IPS DF 4.7 (cell line): ENCODE data around the gene GPR108.
"Not testable (repeated sequence)": the region's sequence is repeated elsewhere in the genome, so short reads cannot be mapped to it uniquely, and the experiment has no call there.

Experiments used
- DNase-seq: peaks from one replicate; pipeline ENCODE4 v3.0.0-alpha.2; 2013; ENCODE audit warnings: low spot score; ENCODE audit errors: extremely low read depth

The GPR108 gene

DNA sequence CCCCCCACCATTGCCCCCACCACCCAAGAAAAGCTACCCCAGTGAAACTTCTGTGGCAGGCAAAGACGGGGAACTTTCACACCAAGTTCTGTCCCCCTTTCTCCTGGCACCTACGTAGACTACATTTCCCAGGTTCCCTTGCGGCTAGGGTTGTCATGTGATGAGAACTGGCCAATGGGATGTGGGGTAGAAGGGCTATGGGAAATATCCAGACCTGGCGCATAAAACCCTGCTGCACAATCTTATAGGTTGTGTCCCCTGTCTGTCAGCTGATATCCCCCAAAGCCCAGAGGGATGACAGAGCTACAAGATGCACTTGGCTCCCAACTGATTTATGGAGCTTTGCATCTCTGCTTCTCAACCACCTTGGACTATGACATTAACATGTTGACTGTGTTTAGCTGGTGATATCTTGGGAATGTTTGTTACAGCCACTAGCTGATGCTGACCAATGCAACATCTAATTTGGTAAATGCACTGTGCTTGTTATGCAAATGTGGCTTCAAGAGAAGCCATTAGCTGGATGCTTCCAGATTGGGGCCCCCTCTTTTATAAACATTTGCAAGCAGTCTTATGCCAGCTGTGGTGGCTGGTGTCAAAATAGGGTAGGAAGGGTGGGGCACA, 23.8 kb upstream of the GPR108 start:
- no peak for DNase-seq

DNA sequence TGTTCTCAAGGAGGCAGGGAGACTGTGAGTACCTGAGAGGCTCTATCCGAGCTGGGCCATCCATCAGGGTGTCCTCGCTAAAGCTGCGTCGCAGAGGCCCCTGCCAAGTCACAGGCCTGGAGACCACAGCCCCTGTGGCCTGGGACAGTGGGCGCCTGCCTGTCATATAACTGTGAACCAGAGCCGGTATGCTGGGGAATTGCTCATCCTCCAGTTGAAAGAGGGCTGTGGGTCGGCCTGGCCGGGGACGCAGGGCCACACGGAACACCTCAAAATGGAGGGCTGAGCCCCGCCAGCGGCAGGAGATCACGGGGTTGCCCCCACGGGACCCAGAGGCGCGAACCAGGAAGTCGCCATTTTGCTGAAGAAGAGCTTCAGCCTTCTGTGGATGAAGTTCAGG, 23.2 kb upstream of the GPR108 start:
- no peak for DNase-seq

DNA sequence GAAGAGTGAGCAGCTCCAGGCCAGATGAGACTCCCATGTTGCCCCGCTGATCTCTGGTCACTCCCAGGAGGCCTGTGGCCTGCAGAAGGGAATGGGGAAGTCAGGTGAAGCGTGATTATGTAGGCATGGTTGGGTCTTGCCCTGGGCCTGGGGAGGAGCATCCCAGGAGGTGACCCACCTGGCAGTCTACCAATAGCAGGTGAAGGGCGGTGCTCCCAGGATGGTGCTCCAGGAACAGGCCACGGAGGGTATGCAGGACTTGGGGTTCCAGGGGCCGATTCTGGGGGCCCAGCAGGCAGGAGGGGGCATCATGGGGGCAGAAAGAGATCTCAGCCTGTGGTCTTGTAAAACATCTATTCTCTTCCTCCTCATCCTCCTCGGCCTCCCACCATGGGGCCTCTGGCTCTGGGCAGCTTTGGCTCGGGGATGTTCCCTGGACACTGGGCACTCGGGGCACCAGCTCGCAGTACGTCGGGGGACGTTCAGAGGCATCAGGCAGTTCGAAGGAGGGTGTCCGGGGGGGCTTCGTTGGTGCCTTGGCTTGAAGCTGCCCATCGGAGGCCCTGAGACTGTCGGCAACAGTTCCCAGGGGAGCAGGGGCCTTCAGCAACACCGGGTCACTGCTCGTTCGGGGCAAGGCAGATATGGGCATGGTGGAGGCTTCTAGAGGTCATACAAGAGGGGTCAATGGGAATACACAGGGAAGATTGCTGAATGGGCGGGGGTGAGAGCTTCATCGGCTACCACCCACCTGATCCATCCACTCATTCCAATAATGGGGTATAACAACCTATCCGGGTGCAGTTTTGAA, 17.5 kb upstream of the GPR108 start:
- DNase-seq: no peak

DNA sequence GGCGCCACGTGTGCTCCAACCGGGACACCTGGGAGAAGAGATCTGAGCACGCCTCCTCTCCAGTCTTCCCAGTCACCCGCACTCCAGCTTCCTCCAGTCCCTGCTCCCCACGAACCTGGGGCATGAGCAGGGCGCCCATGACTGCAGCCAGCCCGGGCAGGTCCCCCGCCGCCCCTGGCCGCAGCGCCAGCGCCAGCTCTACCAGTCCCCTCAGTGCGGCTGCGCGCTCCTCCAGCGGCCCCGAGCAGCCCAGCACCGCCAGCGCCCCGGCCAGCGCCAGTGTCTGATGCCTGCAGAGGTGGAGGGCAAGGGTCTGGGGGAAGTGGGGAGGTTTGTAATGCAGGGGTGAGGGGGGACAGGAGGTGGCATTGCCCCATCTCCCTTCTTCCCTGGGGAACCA, 16.8 kb upstream of the GPR108 start:
- no peak for DNase-seq

DNA sequence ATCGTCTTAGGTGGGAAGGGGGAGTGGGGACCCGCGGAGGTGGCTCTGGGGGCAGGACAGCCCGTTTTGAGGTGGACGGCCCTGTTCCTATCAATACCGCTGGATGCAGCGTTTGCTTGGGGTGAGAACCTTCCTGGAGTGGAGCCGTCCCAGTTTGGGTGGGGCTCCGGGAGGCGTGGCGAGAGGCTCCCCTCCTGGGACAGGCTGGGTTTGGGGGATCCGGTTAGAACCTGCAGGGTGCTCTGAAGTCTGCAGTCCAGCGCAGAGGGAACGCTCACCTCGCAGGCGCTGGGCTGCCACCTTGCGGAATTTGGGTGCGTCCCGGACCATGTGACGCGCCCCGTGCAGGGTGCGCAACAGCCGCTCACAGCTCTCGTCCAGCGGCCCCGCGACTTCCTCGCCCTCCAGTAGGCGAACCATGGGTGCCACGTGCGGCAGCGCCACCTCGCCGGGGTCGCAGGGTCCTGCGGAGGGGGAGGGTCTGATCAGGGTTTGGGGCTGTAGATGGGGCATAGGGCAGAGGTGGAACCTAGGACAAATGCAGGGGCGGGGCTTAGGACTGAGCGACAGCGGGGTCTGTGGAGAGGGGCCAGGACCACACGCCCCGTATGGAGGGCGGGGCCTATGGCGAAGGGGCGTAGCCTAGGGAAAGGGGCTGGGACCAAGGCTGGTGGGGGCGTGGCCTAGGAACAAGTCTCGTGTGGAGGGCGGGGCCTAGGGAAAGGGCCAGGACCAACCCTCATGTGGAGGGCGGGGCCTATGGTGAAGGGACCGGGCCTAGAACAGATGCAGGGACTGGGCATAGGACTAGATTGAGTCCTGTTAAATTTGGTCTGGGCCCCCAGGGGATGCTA, 16.0 kb upstream of the GPR108 start:
- DNase-seq: no peak

DNA sequence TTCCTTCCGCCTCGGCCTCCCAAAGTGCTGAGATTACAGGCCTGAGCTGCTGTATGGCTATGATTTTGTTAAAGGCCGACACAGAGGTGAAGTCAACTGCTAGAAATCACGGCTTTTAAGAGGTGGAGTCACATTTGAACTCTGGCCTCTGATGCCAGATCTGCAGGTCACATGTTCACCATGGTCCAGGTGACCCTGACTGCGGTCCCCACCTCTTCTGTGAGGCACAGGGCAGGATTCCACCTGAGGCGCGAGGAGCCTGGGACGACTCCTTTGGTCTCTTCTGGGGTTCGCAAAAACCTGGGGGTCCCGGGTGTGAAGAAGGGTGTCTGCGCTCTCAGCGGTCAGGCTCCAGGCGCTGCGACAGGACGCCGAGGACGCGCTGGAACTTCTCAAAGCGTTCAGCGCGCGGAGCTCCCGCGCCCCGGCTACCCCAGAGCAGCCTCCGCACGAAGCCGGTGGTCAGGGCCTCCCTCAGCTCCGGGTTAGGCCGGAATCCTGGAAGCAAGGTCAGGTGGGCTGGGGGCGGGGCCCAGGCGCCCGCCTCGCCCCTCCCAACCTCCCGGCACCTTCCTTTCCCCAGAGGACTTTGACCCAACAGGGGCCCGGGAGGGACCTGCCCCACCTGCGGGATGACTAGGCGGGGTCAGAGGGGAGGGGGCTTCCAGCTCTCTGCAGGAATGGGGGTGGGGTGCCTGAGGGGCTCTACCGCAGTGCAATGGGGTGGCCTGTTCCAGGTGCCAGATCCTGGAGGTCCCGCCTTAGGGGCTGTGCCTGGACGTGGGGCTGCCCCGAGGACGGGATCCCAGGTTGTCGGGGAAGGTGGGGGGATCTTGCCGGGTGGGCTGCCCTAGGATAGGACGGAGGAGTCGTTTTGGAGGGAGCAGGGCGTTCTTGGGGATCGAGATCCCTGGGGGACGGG, 15.1 kb upstream of the GPR108 start:
- no peak for DNase-seq

DNA sequence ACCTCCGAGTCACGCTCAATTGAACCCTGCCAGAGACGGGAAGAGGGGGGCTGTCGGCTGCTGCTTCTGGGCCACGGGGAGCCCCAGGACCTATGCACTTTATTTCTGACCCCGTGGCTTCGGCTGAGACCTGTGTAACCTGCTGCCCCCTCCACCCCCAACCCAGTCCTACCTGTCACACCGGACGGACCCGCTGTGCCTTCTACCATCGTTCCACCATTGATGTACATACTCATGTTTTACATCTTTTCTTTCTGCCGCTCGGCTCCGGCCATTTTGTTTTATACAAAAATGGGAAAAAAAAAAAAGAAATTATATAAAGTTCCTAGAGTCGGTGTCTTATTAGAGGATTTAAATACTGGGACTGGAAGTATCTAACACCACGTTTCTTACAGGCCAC, 13.8 kb upstream of the GPR108 start:
- no peak for DNase-seq

DNA sequence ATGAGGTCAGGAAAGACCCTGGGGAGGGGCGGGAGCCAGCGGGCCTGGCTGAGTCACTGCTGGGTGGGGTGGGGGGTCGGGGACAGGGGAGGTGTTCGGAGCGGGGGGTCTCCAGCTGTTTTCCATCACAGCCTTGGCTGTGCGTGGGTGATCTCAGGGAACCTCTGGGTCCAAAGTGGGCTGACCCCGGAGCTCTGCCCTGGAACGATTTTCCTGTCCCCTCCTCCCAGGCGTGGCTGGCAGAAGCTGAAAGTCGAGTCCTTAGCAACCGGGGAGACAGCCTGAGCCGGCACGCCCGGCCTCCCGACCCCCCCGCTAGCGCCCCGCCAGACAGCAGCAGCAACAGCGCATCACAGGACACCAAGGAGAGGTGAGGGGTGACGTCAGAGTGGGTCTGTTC, 12.7 kb upstream of the GPR108 start:
- no peak for DNase-seq

DNA sequence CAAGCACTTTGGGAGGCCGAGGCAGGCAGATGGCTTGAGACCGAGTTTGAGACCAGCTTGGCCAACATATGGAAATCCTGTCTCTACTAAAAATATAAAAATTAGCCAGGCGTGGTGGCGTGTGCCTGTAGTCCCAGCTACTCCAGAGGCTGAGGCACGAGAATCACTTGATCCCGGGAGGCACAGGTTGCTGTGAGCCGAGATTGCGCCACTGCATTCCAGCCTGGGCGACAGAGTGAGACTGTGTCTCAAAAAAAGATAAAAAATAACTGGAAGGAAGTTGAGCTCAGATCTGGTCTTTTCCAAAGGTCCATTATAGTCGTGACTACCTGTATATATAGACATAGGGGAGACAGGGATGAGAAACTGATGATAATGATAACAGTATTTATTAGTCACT, 11.2 kb upstream of the GPR108 start:
- DNase-seq: not testable (repeated sequence)

DNA sequence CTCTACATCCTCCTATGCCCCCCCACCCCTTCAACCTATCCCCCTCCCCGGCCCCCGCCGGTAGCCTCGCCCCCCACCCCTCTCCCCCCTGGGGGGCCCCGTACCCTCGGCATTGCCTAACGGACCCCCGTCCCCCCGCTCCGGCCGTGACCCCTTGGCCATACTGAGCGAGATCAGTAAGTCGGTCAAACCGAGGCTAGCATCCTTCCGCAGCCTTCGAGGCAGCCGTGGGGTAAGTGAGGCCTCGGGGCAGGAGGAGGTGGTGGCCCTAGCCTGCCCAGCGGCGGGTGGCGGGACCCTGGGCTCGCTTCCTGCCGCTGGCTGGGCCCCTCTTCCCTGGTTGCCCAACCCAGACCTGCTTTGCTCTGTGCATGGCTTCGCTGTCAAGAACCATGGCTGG, 8.6 kb upstream of the GPR108 start:
- DNase-seq: no peak

DNA sequence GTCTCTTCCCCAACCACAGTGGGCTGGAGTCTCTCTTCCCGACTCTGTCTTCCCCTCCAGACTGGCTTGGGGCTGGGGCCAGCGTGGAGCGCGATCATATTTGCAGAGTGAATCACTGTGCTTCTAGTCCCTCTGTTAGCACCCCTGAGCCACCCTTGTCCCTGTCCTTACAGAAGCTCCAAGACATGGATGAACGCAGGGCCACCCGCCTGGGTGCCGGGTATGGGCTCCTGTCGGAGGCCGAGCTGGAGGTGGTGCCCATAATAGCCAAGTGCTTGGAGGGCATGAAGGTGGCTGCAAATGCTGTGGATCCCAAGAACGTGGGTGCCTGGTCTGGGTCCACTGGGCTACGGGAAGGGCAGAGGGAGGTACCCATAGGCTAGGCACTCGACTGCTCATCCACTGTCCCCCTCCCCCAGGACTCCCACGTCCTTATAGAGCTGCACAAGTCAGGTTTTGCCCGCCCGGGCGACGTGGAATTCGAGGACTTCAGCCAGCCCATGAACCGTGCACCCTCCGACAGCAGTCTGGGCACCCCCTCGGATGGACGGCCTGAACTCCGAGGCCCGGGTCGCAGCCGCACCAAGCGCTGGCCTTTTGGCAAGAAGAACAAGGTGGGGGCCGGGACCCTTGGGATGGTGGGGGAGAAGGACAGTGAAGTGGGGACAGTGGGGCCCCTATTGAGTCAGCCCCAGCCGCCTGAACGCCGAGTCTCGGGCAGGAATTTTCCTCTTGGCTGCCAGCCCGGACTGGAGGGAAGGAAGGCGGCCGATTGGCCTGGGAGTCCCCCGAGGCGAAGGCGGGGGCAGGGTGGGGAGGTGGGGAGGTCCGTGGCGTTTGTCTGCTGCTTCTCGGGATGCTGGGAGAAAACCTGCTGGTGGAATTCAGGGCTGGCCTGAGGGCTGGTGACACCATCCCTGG, 7.3 kb upstream of the GPR108 start:
- DNase-seq: no peak

DNA sequence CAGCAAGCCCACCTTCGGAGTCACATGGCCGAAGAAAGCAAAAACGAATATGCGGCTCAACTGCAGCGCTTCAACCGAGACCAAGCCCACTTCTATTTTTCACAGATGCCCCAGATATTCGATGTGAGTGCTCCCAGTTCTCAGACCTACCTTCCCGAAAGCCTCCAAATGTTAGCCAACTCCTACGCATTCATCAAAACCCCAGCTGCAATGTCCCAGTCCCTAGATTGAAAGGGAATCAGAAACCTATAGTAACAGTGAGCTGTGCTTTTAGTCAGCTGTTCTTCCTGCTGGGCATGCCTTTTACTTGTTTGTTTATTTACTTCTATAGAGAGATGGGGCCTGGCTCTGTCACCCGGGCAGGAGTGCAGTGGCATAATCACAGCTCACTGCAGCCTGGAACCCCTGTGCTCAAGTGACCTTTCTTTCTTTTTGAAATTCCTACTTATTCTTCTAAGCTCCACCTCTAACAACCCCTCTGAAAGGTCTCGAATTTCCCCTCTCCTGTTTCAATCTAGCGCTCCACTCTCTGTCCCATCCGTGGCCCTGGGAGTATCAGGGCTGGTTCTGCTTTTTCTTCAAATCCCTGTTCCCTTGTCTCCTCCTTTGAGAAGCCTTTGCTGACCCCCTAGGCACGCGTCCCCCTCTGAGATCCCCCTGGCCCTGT, 6.5 kb upstream of the GPR108 start:
- DNase-seq: no peak

DNA sequence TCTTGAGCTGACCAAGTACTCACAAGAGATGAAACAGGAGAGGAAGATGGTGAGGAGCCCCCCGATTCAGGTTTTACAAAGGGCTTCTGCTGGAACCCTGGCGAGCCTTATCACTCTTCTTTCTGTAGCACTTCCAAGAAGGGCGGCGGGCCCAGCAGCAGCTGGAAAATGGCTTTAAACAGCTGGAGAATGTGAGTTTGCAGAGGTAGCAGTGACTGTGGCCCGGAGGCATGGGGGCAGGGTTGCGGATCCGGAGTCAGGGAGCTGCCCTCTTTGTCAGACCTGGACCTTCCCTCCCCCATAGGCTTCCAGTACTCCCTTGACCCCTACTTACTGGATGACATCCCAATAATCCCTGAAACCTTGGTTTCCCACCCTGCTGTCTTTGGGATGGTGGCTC, 5.7 kb upstream of the GPR108 start:
- no peak for DNase-seq

DNA sequence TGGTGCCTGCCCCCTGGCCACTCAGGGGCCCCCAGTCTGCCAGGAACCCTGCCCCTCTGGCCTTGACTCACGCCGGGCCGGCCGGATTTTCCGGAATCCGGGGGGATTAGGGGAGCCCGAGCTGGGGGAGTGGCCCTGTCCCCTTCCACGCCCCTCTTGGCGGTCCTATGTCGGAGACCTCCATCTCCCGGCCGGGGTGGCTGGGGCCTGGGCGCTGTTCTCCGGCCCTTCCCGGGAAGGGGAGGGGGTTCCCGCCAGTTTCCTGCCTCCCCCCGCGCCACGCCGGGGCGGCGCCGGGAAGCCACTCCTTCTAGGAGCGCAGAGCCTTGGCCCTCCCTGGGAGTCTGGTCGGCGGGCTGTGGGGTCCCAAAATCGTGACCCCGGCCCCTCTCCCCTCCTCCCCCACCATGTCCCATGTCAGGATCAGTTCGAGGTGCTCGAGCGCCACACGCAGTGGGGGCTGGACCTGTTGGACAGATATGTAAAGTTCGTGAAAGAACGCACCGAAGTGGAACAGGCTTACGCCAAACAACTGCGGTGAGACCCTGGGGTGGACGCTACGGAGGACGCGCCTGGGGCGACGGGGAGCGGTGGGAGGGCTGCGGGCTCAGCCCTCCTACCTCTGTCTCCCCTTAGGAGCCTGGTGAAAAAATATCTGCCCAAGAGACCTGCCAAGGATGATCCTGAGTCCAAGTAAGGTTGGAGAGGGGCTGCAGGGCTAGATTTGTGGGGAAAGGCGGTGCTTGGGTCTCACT, 3.4 kb upstream of the GPR108 start:
- DNase-seq: no peak

DNA sequence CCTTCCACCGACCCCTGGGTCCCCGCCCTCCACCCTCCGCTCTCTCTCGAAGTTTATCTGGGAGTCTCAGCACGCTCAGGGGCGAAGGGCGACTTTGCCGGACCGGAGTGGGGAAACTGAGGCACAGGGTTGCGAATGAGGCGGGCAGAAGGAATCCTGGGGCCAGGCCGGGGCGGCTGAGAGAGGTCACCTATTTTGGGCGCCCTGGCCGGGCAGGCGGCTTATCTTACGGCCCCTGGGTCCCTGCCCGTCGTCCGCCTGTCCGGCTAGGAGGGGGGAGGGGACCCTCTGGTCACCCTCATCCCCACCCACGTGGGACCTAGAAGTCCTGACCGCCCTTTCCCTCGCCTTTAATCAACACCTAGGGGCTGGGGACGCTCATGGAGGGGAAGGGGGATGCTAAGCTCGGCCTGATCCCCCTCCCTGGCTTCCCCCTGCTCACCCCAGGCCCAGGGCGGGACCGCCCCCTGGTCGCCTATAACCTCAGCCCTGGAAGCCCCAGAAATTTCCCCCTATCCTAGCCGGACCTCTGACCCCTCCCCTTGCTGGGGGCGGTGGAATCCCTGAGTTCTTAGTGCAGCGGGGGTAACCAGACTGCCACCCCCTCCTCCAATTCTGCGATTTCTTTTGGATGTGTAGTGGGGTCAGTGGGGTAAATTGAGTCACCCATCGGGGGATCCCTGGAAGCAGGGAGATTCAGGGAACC, 2.7 kb upstream of the GPR108 start:
- DNase-seq: no peak

DNA sequence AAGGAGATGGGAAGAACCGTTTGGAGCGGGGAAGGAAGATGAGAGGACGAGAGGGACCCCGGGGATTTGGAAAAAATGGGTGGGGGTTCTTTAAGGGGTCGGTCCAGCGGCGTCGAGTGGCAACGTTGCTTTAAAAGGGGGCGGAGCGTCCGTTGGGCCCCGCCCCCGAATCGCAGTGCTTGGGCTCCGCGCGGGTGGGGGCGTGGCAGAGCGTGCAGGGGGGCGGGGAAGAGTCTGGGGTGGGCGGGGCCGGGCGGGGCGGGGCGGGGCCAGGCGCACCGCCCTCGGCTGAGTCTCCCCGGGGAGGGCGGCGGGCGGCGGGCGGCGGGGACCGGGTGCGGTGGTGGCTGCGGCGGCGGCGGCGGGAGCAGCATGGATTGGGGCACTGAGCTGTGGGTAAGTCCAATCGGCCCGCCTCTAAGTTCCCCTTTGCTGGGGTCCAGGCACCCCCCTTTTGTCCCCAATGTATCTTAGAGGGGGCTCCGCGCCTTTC, 2.1 kb upstream of the GPR108 start, which contains the start of gene TRIP10:
Gene TRIP10, plus strand, starts transcription at position 291 of the 493 bp plus-strand sequence. Its CDS starts 82 bp downstream, at position 373.
- no peak for DNase-seq

DNA sequence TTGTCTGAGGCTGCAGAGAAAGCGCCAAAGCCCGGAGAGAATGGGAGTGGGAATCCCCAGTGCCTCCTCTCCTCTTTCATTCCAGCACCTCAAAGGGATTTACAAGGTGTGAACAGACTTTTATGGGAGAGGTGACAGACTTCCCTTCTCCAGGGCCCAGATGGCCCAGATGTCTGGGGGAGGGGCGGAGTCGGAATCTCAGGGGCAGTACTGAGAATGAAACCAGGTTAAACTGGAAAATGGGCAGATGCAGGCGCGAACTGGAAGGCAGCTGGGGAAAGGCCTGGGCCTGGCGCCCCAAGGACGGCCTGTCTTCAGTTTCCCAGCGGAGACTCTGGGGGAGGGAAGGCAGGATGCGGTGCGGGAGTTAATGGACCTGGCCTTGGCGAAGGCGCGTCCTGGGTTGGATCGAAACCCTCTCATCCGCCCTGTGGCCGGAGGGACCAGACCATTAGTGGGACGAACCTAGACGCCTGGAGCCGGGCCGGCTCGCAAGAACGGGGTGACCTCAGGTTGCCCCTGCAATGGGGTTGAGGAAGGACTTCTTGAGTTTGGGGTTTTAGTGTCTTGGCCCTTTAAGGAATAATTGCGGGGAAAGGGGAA, 1.5 kb upstream of the GPR108 start:
- DNase-seq: no peak
